PC-3 (cell line): ENCODE data around the gene TNFAIP8L3.

Experiments
- CTCF ChIP-seq: fragments of 300-600 bp; sonication (generic); conservative IDR thresholded peaks from 2 replicates; pipeline ENCODE4 v1.5.1; 2017; ENCODE audit warnings: antibody characterized with exemption, low read depth, mild to moderate bottlenecking, low read length
- EZH2 ChIP-seq: fragments of 300-600 bp; sonication (generic); IDR thresholded peaks from one replicate; pipeline ENCODE4 v1.6.1; 2017; ENCODE audit warnings: antibody characterized with exemption, mild to moderate bottlenecking, low read length; ENCODE audit not compliant: unreplicated experiment

DNA sequence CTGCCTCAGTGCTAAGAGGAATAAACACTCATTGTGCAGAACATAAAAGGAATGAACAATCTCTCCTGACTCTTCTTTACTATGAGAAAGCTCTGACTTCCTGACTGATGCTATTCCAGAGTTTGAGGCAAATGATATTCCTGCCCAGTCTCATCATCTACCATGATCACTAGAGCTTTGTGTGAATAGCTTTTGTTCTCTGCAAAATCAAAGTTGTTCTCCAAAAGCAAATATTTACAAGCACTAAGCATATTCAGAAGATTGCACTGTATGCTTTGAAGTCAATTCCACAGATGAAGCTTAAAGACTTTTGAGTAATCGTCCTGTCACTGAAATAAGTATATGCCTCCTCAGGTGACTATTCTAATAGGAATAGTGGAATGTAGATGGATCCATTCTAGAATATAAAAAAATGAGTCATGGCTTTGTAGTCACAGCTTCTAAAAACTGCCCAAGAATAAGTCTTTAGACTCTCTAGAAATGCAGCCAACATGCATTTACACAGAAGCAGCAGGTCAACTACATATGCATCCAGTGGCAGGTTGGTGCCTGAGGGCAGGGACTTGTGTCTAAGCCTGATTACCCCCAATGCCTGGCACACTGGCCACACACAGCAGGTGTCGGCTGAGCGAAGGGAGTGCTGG lies 34.6 kb downstream of the TNFAIP8L3 start:
- TF ChIP-seq CTCF (no peak), EZH2 (no peak)
